ENCODE data around the gene CACNA2D1. TPM values are rescaled to one million over a fixed set of nuclear protein-coding genes. Genes with fewer than 3 reads are reported as not detected.

The CACNA2D1 gene
- total and polyA plus RNA-seq, 4 donors = 1.1 to 33.4 (median 6.5) TPM

GRCh38 chr7:82305347-82306005 is 138.1 kb downstream of the CACNA2D1 start:
- peaks cover 0 to 3% (median under 1%) of the 10 kb centered on the region in 4 donors for H3K9me3 ChIP-seq (ENCODE audit: control insufficient read depth in 4 of 4, insufficient read depth in 3 of 4, low read length in 3 of 4)
- no peaks in the 10 kb centered on the region for H3K27me3 ChIP-seq (ENCODE audit: control insufficient read depth in 3 of 3, insufficient read depth in 3 of 3, low read length in 2 of 3)
- 82 to 87% methylated on average over 4 of the region's 4 CpGs for WGBS, 2 donors
- no peak overlapping the region for H3K4me3 ChIP-seq
- peaks cover 0 to 2% (median 0%) of the 10 kb centered on the region in 5 donors for H3K4me1 ChIP-seq (ENCODE audit: control insufficient read depth in 5 of 5, insufficient read depth in 5 of 5, low read length in 5 of 5)
- no peak overlapping the region for H3K27ac ChIP-seq (ENCODE audit: low read depth in 1 of 2, low read length in 1 of 2)
- ATAC-seq (ENCODE audit: insufficient read depth, low FRiP score) = no peak
- no peaks in the 10 kb centered on the region for H3K36me3 ChIP-seq (ENCODE audit: control insufficient read depth in 4 of 4, insufficient read depth in 4 of 4, low read length in 4 of 4)
- no peak for TF ChIP-seq CTCF (IDR thresholded peaks at IDR 0.05; ENCODE audit: control extremely low read depth, extremely low read depth)
- no peak overlapping the region for H3K9ac ChIP-seq (ENCODE audit: insufficient read depth in 1 of 2, low read length in 2 of 2)
- DNase-seq = no peak

- WGBS, 2 donors = 67 to 78% methylated on average over 1 of the region's 1 CpG
Measured at GRCh38 chr7:82294865-82295264, 148.7 kb downstream of the CACNA2D1 start.

GRCh38 chr7:82294382-82294784 is 149.2 kb downstream of the CACNA2D1 start:
- Histone ChIP-seq H3K27ac (ENCODE audit: low read depth in 1 of 2, low read length in 1 of 2) (no peak overlapping the region), H3K9me3 (ENCODE audit: control insufficient read depth in 4 of 4, insufficient read depth in 3 of 4, low read length in 3 of 4) (no peaks in the 10 kb centered on the region), H3K4me3 (no peak overlapping the region), H3K4me1 (ENCODE audit: control insufficient read depth in 5 of 5, insufficient read depth in 5 of 5, low read length in 5 of 5) (peaks cover 0 to 3% (median 0%) of the 10 kb centered on the region in 5 donors), H3K27me3 (ENCODE audit: control insufficient read depth in 3 of 3, insufficient read depth in 3 of 3, low read length in 2 of 3) (no peaks in the 10 kb centered on the region), H3K36me3 (ENCODE audit: control insufficient read depth in 4 of 4, insufficient read depth in 4 of 4, low read length in 4 of 4) (no peaks in the 10 kb centered on the region), H3K9ac (ENCODE audit: insufficient read depth in 1 of 2, low read length in 2 of 2) (no peak overlapping the region)
- no peak for ATAC-seq (ENCODE audit: insufficient read depth, low FRiP score)
- DNase-seq = no peak
- TF ChIP-seq CTCF (IDR thresholded peaks at IDR 0.05; ENCODE audit: control extremely low read depth, extremely low read depth) = no peak
- 80 to 88% methylated on average over 1 of the region's 1 CpG for WGBS, 2 donors

More at GRCh38 chr7:82294865-82295264, 148.7 kb downstream of the CACNA2D1 start:
- Histone ChIP-seq H3K36me3 (ENCODE audit: control insufficient read depth in 4 of 4, insufficient read depth in 4 of 4, low read length in 4 of 4) (no peaks in the 10 kb centered on the region), H3K27me3 (ENCODE audit: control insufficient read depth in 3 of 3, insufficient read depth in 3 of 3, low read length in 2 of 3) (no peaks in the 10 kb centered on the region), H3K9ac (ENCODE audit: insufficient read depth in 1 of 2, low read length in 2 of 2) (no peak overlapping the region), H3K4me3 (no peak overlapping the region), H3K9me3 (ENCODE audit: control insufficient read depth in 4 of 4, insufficient read depth in 3 of 4, low read length in 3 of 4) (no peaks in the 10 kb centered on the region), H3K4me1 (ENCODE audit: control insufficient read depth in 5 of 5, insufficient read depth in 5 of 5, low read length in 5 of 5) (no peaks in the 10 kb centered on the region), H3K27ac (ENCODE audit: low read depth in 1 of 2, low read length in 1 of 2) (no peak overlapping the region)
- ATAC-seq (ENCODE audit: insufficient read depth, low FRiP score) (no peak), DNase-seq (no peak)
- TF ChIP-seq CTCF (IDR thresholded peaks at IDR 0.05; ENCODE audit: control extremely low read depth, extremely low read depth) = no peak

- H3K27ac ChIP-seq (ENCODE audit: low read depth in 1 of 2, low read length in 1 of 2) = no peak overlapping the region
- H3K36me3 ChIP-seq (ENCODE audit: control insufficient read depth in 4 of 4, insufficient read depth in 4 of 4, low read length in 4 of 4) = no peaks in the 10 kb centered on the region
- no peak for TF ChIP-seq CTCF (IDR thresholded peaks at IDR 0.05; ENCODE audit: control extremely low read depth, extremely low read depth)
- H3K4me3 ChIP-seq = no peak overlapping the region
- DNase-seq (no peak), ATAC-seq (ENCODE audit: insufficient read depth, low FRiP score) (no peak)
- 44 to 62% methylated on average over 1 of the region's 1 CpG for WGBS, 2 donors
- H3K27me3 ChIP-seq (ENCODE audit: control insufficient read depth in 3 of 3, insufficient read depth in 3 of 3, low read length in 2 of 3) = no peaks in the 10 kb centered on the region
- H3K4me1 ChIP-seq (ENCODE audit: control insufficient read depth in 5 of 5, insufficient read depth in 5 of 5, low read length in 5 of 5) = peaks cover 0 to 6% (median 0%) of the 10 kb centered on the region in 5 donors
- H3K9ac ChIP-seq (ENCODE audit: insufficient read depth in 1 of 2, low read length in 2 of 2) = no peak overlapping the region
- H3K9me3 ChIP-seq (ENCODE audit: control insufficient read depth in 4 of 4, insufficient read depth in 3 of 4, low read length in 3 of 4) = no peaks in the 10 kb centered on the region
Measured at GRCh38 chr7:82293467-82293866, 150.1 kb downstream of the CACNA2D1 start.

Measured in lung (tissue), 12 donors.